ENCODE results near the gene STAB1. TPM values are rescaled to one million over a fixed set of nuclear protein-coding genes. Genes with fewer than 3 reads are reported as not detected.

The STAB1 gene
- total and polyA plus RNA-seq, 2 experiments from 2014 or later: 0.90 to 1.9 TPM

- ATAC-seq (no peak), DNase-seq (ENCODE audit: low spot score) (no peak)
- Mint-ChIP-seq H3K4me3 (no peak overlapping the region), H3K27me3 (ENCODE audit: insufficient read depth, low read depth, poor library complexity) (peaks cover 16% of the 10 kb centered on the region), H3K36me3 (ENCODE audit: low read depth) (peaks cover 27% of the 10 kb centered on the region), H3K27ac (no peak overlapping the region), H3K4me1 (peaks cover 3% of the 10 kb centered on the region; the same call in 2 of the 3 replicates), H3K9me3 (no peaks in the 10 kb centered on the region)
- TF ChIP-seq EZH2phosphoT487 (IDR thresholded peaks at IDR 0.05; ENCODE audit: unreplicated experiment) (no peak), CTCF (conservative IDR thresholded peaks at IDR 0.05; ENCODE audit: low read depth in 2 of 2) (no peak), EZH2 (IDR thresholded peaks at IDR 0.05; ENCODE audit: low read depth, unreplicated experiment) (no peak), CREB1 (CRISPR knock-in tag; IDR thresholded peaks at IDR 0.05; ENCODE audit: low read depth) (no peak), JUNB (IDR thresholded peaks at IDR 0.05; ENCODE audit: unreplicated experiment) (no peak), ZNF331 (CRISPR knock-in tag; IDR thresholded peaks at IDR 0.05; ENCODE audit: low read depth) (no peak), ZNF462 (CRISPR knock-in tag; IDR thresholded peaks at IDR 0.05) (no peak), NANOG (IDR thresholded peaks at IDR 0.05; ENCODE audit: borderline replicate concordance) (no peak), ZNF114 (CRISPR knock-in tag; IDR thresholded peaks at IDR 0.05) (no peak), STAT1 (IDR thresholded peaks at IDR 0.05; ENCODE audit: unreplicated experiment) (no peak), ETS1 (IDR thresholded peaks at IDR 0.05) (no peak), POLR2AphosphoS5 (IDR thresholded peaks at IDR 0.05; ENCODE audit: low read depth) (no peak)
- TF ChIP-seq, protein P1, sequence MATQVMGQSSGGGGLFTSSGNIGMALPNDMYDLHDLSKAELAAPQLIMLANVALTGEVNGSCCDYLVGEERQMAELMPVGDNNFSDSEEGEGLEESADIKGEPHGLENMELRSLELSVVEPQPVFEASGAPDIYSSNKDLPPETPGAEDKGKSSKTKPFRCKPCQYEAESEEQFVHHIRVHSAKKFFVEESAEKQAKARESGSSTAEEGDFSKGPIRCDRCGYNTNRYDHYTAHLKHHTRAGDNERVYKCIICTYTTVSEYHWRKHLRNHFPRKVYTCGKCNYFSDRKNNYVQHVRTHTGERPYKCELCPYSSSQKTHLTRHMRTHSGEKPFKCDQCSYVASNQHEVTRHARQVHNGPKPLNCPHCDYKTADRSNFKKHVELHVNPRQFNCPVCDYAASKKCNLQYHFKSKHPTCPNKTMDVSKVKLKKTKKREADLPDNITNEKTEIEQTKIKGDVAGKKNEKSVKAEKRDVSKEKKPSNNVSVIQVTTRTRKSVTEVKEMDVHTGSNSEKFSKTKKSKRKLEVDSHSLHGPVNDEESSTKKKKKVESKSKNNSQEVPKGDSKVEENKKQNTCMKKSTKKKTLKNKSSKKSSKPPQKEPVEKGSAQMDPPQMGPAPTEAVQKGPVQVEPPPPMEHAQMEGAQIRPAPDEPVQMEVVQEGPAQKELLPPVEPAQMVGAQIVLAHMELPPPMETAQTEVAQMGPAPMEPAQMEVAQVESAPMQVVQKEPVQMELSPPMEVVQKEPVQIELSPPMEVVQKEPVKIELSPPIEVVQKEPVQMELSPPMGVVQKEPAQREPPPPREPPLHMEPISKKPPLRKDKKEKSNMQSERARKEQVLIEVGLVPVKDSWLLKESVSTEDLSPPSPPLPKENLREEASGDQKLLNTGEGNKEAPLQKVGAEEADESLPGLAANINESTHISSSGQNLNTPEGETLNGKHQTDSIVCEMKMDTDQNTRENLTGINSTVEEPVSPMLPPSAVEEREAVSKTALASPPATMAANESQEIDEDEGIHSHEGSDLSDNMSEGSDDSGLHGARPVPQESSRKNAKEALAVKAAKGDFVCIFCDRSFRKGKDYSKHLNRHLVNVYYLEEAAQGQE (IDR thresholded peaks at IDR 0.05; ENCODE audit: unreplicated experiment): no peak
- Histone ChIP-seq H3K27me3 (ENCODE audit: insufficient read depth) (no peaks in the 10 kb centered on the region), H3K4me3 (no peak overlapping the region), H2AFZ (no peak overlapping the region), H3K27ac (ENCODE audit: low read depth) (no peak overlapping the region), H3K4me2 (no peak overlapping the region), H3K9me2 (ENCODE audit: insufficient read depth) (no peaks in the 10 kb centered on the region), H3K36me3 (ENCODE audit: insufficient read depth) (peaks cover 6% of the 10 kb centered on the region; the same call in 1 of the 2 replicates), H3K4me1 (ENCODE audit: insufficient read depth) (no peaks in the 10 kb centered on the region), H4K20me1 (replicated peaks; ENCODE audit: insufficient read depth) (no peaks in the 10 kb centered on the region; the same call in 1 of the 2 replicates), H3K79me2 (replicated peaks; ENCODE audit: insufficient read depth) (no peaks in the 10 kb centered on the region), H3F3A (replicated peaks; ENCODE audit: low read depth) (0 out of 2 replicates have a peak, but pooled peaks cover 2% of the 10 kb centered on the region)
These were observed 26.9 kb downstream of the STAB1 start for GRCh38 chr3:52521881-52522650.
